Fibroblast of lung (primary cell): Measurements from ENCODE around the gene TANC1. TPM values are rescaled to one million over a fixed set of nuclear protein-coding genes. Genes with fewer than 3 reads are reported as not detected.

Experiments used
- DNase-seq, 2 donors: peaks; one replicate each; pipeline versions ENCODE4 v3.0.0 to v3.0.0-alpha.2; 2010; ENCODE audit warnings: low read depth in 2 of 2
- H2AFZ ChIP-seq: 2 replicates; pipeline ENCODE4 v1.5.1; 2012; ENCODE audit warnings: low read length, control low read depth, inconsistent platforms
- H3K27ac ChIP-seq: 2 replicates; pipeline ENCODE4 v1.5.1; 2011; ENCODE audit warnings: low read length, control low read depth; ENCODE audit not compliant: insufficient read depth
- H3K27me3 ChIP-seq: 2 replicates; pipeline ENCODE4 v1.5.1; 2011; ENCODE audit warnings: mild to moderate bottlenecking, low read length; ENCODE audit not compliant: control insufficient read depth, insufficient read depth
- H3K36me3 ChIP-seq: 2 replicates; pipeline ENCODE4 v1.5.1; 2011; ENCODE audit warnings: low read length; ENCODE audit not compliant: control insufficient read depth, insufficient read depth
- H3K4me1 ChIP-seq: 2 replicates; pipeline ENCODE4 v1.5.1; 2011; ENCODE audit warnings: low read length; ENCODE audit not compliant: control insufficient read depth, insufficient read depth; ENCODE audit errors: extremely low read depth
- H3K4me2 ChIP-seq: 2 replicates; pipeline ENCODE4 v1.5.1; 2011; ENCODE audit warnings: low read length, control low read depth; ENCODE audit not compliant: insufficient read depth; ENCODE audit errors: extremely low read depth
- H3K4me3 ChIP-seq, 4 experiments: fragments of 200-600 bp in 1 of 4; sonication (generic) in 1 of 4; replicated peaks in 1 of 4; 2 replicates each; pipeline ENCODE4 v1.5.1; 2011 to 2016; ENCODE audit warnings: low read length in 4 of 4, low read depth in 3 of 4, mild to moderate bottlenecking in 3 of 4, control low read depth in 2 of 4, inconsistent platforms in 1 of 4, mixed read lengths in 1 of 4; ENCODE audit not compliant: insufficient read depth in 1 of 4; ENCODE audit errors: control extremely low read depth in 1 of 4
- H3K79me2 ChIP-seq: 2 replicates; pipeline ENCODE4 v1.5.1; 2012; ENCODE audit warnings: mild to moderate bottlenecking, low read length, inconsistent platforms; ENCODE audit not compliant: control insufficient read depth, insufficient read depth
- H3K9ac ChIP-seq: 2 replicates; pipeline ENCODE4 v1.5.1; 2011; ENCODE audit warnings: mild to moderate bottlenecking, low read length, control low read depth; ENCODE audit not compliant: insufficient read depth
- H3K9me3 ChIP-seq: 2 replicates; pipeline ENCODE4 v1.5.1; 2012; ENCODE audit warnings: low read depth, low read length; ENCODE audit not compliant: control insufficient read depth, insufficient read depth
- H4K20me1 ChIP-seq: 2 replicates; pipeline ENCODE4 v1.5.1; 2011; ENCODE audit warnings: low read length; ENCODE audit not compliant: control insufficient read depth, insufficient read depth; ENCODE audit errors: extremely low read depth
- EZH2 ChIP-seq: IDR thresholded peaks from 2 replicates; pipeline ENCODE4 v1.5.1; 2012; ENCODE audit warnings: low read length, control low read depth, mild to moderate bottlenecking; ENCODE audit errors: missing control alignments
- polyA plus RNA-seq, 2 donors: library from polyadenylated mRNA; depleted of rRNA in 1 of 2; stranded (reverse) in 1 of 2; unstranded in 1 of 2; fragments of >200 nt; gene quantifications; 2 replicates each; pipeline ENCODE4 v1.2.1, GENCODE V29; 2011 to 2012; ENCODE audit warnings: missing spikeins in 1 of 2
- total RNA-seq: library from RNA; depleted of rRNA; stranded (reverse); fragments of >200 nt; gene quantifications from 2 replicates; pipeline ENCODE4 v1.2.1, GENCODE V29; 2014
- TF ChIP-seq, protein P1 (sequence below), 2 donors: IDR thresholded peaks in 1 of 2; conservative IDR thresholded peaks in 1 of 2; 1 replicate in 1 of 2; 2 replicates in 1 of 2; pipeline ENCODE4 v1.5.1; 2011 to 2012; ENCODE audit warnings: low read length in 2 of 2, control low read depth in 1 of 2, inconsistent platforms in 1 of 2, low read depth in 1 of 2, mild to moderate bottlenecking in 1 of 2

TANC1 gene
- total and polyA plus RNA-seq, 2 donors (not counting 1 experiment from before 2014, with no cell fraction given) = 32.7 to 41.9 TPM

GRCh38 chr2:159003555-159003954 is 35.1 kb downstream of the TANC1 start:
- no peak overlapping the region for H3K4me2 ChIP-seq
- peaks cover 23% of the 10 kb centered on the region for H3K79me2 ChIP-seq
- no peak overlapping the region for H2AFZ ChIP-seq
- no peak for DNase-seq
- peaks cover 1% of the 10 kb centered on the region for H3K36me3 ChIP-seq
- no peak overlapping the region for H3K4me3 ChIP-seq
- H3K27ac ChIP-seq = peak overlapping the region; percentile 41
- no peak for TF ChIP-seq EZH2
- TF ChIP-seq, protein P1, sequence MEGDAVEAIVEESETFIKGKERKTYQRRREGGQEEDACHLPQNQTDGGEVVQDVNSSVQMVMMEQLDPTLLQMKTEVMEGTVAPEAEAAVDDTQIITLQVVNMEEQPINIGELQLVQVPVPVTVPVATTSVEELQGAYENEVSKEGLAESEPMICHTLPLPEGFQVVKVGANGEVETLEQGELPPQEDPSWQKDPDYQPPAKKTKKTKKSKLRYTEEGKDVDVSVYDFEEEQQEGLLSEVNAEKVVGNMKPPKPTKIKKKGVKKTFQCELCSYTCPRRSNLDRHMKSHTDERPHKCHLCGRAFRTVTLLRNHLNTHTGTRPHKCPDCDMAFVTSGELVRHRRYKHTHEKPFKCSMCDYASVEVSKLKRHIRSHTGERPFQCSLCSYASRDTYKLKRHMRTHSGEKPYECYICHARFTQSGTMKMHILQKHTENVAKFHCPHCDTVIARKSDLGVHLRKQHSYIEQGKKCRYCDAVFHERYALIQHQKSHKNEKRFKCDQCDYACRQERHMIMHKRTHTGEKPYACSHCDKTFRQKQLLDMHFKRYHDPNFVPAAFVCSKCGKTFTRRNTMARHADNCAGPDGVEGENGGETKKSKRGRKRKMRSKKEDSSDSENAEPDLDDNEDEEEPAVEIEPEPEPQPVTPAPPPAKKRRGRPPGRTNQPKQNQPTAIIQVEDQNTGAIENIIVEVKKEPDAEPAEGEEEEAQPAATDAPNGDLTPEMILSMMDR (conservative IDR thresholded peaks at IDR 0.05 in 1 of 2, IDR thresholded peaks at IDR 0.05 in 1 of 2; ENCODE audit: low read depth in 1 of 2, low read length in 2 of 2) = no peak
- H3K4me1 ChIP-seq = peaks cover 15% of the 10 kb centered on the region
- no peak overlapping the region for H3K9ac ChIP-seq
- no peaks in the 10 kb centered on the region for H3K27me3 ChIP-seq
- no peaks in the 10 kb centered on the region for H3K9me3 ChIP-seq
- no peaks in the 10 kb centered on the region for H4K20me1 ChIP-seq

GRCh38 chr2:159004849-159005248 is 36.4 kb downstream of the TANC1 start:
- TF ChIP-seq, protein P1 (conservative IDR thresholded peaks at IDR 0.05 in 1 of 2, IDR thresholded peaks at IDR 0.05 in 1 of 2; ENCODE audit: low read depth in 1 of 2, low read length in 2 of 2) = no peak
- TF ChIP-seq EZH2 = no peak
- no peak overlapping the region for H3K4me2 ChIP-seq
- no peak overlapping the region for H3K27ac ChIP-seq
- H2AFZ ChIP-seq = no peak overlapping the region
- H3K27me3 ChIP-seq = no peaks in the 10 kb centered on the region
- no peak overlapping the region for H3K9ac ChIP-seq
- no peak for DNase-seq
- no peaks in the 10 kb centered on the region for H3K9me3 ChIP-seq
- H3K79me2 ChIP-seq = peaks cover 26% of the 10 kb centered on the region
- H3K4me3 ChIP-seq = no peak overlapping the region
- H3K4me1 ChIP-seq = peaks cover 4% of the 10 kb centered on the region
- H4K20me1 ChIP-seq = no peaks in the 10 kb centered on the region
- peaks cover 1% of the 10 kb centered on the region for H3K36me3 ChIP-seq

DNA sequence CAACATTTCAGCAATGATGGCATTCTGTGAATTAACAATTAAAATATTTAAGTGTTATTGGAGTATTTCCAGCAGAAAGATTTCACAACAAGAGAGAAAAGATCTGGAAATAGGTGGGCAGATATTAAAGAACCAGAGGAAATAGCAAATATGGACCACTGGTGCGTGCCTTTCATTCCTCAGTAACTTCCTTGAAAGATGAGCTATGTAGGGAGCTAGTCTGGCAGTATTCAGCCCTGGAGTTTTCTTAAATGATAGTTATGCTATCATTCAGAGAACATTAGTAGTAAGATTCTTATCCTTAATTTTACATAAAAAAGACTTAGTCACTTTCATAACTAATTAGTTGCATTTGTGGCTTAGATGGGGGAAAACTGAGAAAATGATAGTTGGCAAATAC is 41.5 kb downstream of the TANC1 start:
- no peak for DNase-seq
- Histone ChIP-seq H3K4me1 (peaks cover 5% of the 10 kb centered on the region), H4K20me1 (no peaks in the 10 kb centered on the region), H3K4me2 (peak overlapping the region; percentile 65), H3K9me3 (no peaks in the 10 kb centered on the region), H3K9ac (peak overlapping the region; percentile 14), H3K4me3 (no peak overlapping the region), H3K36me3 (no peaks in the 10 kb centered on the region), H3K27me3 (no peaks in the 10 kb centered on the region), H3K27ac (peak overlapping the region; percentile 31), H2AFZ (no peak overlapping the region), H3K79me2 (peaks cover 17% of the 10 kb centered on the region)
- TF ChIP-seq EZH2 = no peak
- TF ChIP-seq, protein P1 (conservative IDR thresholded peaks at IDR 0.05 in 1 of 2, IDR thresholded peaks at IDR 0.05 in 1 of 2; ENCODE audit: low read depth in 1 of 2, low read length in 2 of 2) = no peak
